Measurements from ENCODE around the gene FBXL7. TPM values are rescaled to one million over a fixed set of nuclear protein-coding genes. Genes with fewer than 3 reads are reported as not detected.

FBXL7 gene
- total RNA-seq, 1 donor from 2014 or later: 21.3 TPM

GRCh38 chr5:15574806-15575325 lies 74.9 kb downstream of the FBXL7 start:
- H3K4me3 Mint-ChIP-seq: no peak overlapping the region
- H3K4me1 Mint-ChIP-seq (ENCODE audit: unreplicated experiment): peaks cover 26% of the 10 kb centered on the region
- no peaks in the 10 kb centered on the region for H3K27me3 Mint-ChIP-seq
- H3K36me3 Mint-ChIP-seq: no peaks in the 10 kb centered on the region
- no peak for DNase-seq (ENCODE audit: extremely low spot score, unreplicated experiment)
- no peak for TF ChIP-seq CTCF (conservative IDR thresholded peaks at IDR 0.05)
- H3K27ac Mint-ChIP-seq: no peak overlapping the region
- H3K9me3 Mint-ChIP-seq: no peaks in the 10 kb centered on the region

DNA sequence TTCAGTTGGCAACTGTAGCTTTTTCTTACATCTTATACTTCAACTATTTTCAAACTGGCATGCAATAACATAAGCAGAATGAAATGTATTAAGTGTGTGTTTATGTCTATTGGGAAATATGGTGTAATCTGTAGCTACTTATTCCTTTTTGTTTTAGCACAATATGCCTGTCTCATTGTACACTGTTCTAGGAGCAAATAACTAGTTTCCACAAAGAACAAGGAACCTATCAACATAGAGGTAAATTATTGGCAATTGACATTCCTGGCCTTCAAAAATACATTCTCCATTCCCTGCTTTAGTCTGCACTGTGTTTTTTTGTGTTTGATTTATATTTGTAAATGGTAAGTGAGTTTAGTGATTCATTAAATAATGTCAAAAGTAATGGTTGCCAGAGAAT lies 75.7 kb downstream of the FBXL7 start:
- Mint-ChIP-seq H3K4me1 (ENCODE audit: unreplicated experiment) (peaks cover 26% of the 10 kb centered on the region), H3K4me3 (no peak overlapping the region), H3K36me3 (no peaks in the 10 kb centered on the region), H3K9me3 (no peaks in the 10 kb centered on the region), H3K27me3 (no peaks in the 10 kb centered on the region), H3K27ac (no peak overlapping the region)
- no peak for TF ChIP-seq CTCF (conservative IDR thresholded peaks at IDR 0.05)
- no peak for DNase-seq (ENCODE audit: extremely low spot score, unreplicated experiment)

- no peak for DNase-seq (ENCODE audit: extremely low spot score, unreplicated experiment)
- Mint-ChIP-seq H3K4me1 (ENCODE audit: unreplicated experiment) (peaks cover 26% of the 10 kb centered on the region), H3K36me3 (no peaks in the 10 kb centered on the region), H3K27ac (no peak overlapping the region), H3K9me3 (no peaks in the 10 kb centered on the region), H3K27me3 (no peaks in the 10 kb centered on the region), H3K4me3 (peak overlapping the region; percentile 11)
- TF ChIP-seq CTCF (conservative IDR thresholded peaks at IDR 0.05): no peak
Observed at GRCh38 chr5:15577132-15577531, 77.2 kb downstream of the FBXL7 start.

DNA sequence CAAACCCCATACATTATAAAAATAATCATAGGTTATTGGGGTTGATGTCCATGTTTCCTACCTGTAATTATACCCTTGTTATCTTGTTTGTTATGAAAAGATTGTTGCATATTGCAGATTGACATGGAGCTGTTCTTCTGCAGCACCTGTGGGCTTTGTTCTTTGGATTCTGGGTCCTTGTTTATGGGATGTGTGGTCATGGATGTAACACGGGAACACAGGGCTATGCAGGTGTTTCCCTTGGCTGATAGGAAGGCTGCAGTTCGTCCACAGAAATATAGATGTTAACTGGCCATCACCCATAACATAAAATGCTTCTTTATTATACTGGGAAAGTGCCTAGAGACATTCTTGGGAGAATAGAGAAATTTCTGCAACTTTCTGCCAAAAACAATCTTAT lies 77.9 kb downstream of the FBXL7 start:
- Mint-ChIP-seq H3K4me3 (no peak overlapping the region), H3K9me3 (peaks cover 6% of the 10 kb centered on the region), H3K27ac (no peak overlapping the region), H3K27me3 (no peaks in the 10 kb centered on the region), H3K36me3 (peaks cover 6% of the 10 kb centered on the region), H3K4me1 (ENCODE audit: unreplicated experiment) (peaks cover 26% of the 10 kb centered on the region)
- DNase-seq (ENCODE audit: extremely low spot score, unreplicated experiment): no peak
- no peak for TF ChIP-seq CTCF (conservative IDR thresholded peaks at IDR 0.05)

GRCh38 chr5:15579193-15579990 lies 79.4 kb downstream of the FBXL7 start:
- Mint-ChIP-seq H3K36me3 (peaks cover 15% of the 10 kb centered on the region), H3K27ac (no peak overlapping the region), H3K9me3 (peaks cover 14% of the 10 kb centered on the region), H3K4me3 (no peak overlapping the region), H3K4me1 (ENCODE audit: unreplicated experiment) (peaks cover 21% of the 10 kb centered on the region), H3K27me3 (no peaks in the 10 kb centered on the region)
- TF ChIP-seq CTCF (conservative IDR thresholded peaks at IDR 0.05): no peak
- no peak for DNase-seq (ENCODE audit: extremely low spot score, unreplicated experiment)
